ENCODE data around the gene RAET1G.

GRCh38 chr6:149904661-149905370 lies 18.1 kb downstream of the RAET1G start:
- no peak for TF ChIP-seq EZH2 (optimal IDR thresholded peaks at IDR 0.05; ENCODE audit: low read depth, low read length)
- TF ChIP-seq CTCF (IDR thresholded peaks at IDR 0.05; ENCODE audit: low read length) = no peak

Measured in MM.1S (cell line).